Activated CD8-positive, alpha-beta memory T cell treated with anti-CD3 and anti-CD28 coated beads for 4 hours (primary cell): Measurements from ENCODE around the gene MMP12.

Source experiments
- DNase-seq, 2 donors: peaks; one replicate each; pipeline ENCODE4 v3.0.0-alpha.2; 2020; ENCODE audit warnings: low read depth in 2 of 2

The MMP12 gene

GRCh38 chr11:102850973-102851745 lies 23.6 kb downstream of the MMP12 start:
- no peak for DNase-seq

- no peak for DNase-seq
These were observed 25.5 kb downstream of the MMP12 start for GRCh38 chr11:102849311-102849710.

- DNase-seq = no peak
These were observed 28.5 kb downstream of the MMP12 start for GRCh38 chr11:102846292-102846691.

GRCh38 chr11:102843489-102843888 lies 31.3 kb downstream of the MMP12 start, which contains the start of gene MMP3:
Gene MMP3, minus strand, starts transcription at chr11:102843609. Its CDS starts 63 bp downstream, at chr11:102843546.
- no peak for DNase-seq

- no peak for DNase-seq
These were observed 31.9 kb downstream of the MMP12 start for GRCh38 chr11:102842930-102843329.

- DNase-seq = no peak
These were observed 34.8 kb downstream of the MMP12 start for GRCh38 chr11:102840018-102840417.

GRCh38 chr11:102837646-102838045 lies 37.1 kb downstream of the MMP12 start:
- no peak for DNase-seq

- no peak for DNase-seq
These were observed 37.6 kb downstream of the MMP12 start for GRCh38 chr11:102837156-102837555.

- no peak for DNase-seq
These were observed 38.4 kb downstream of the MMP12 start for GRCh38 chr11:102836290-102836875.

- no peak for DNase-seq
These were observed 41.1 kb downstream of the MMP12 start for GRCh38 chr11:102833731-102834130.

- no peak for DNase-seq
These were observed 42.2 kb downstream of the MMP12 start for GRCh38 chr11:102832612-102833011.

GRCh38 chr11:102831489-102832440 lies 43.0 kb downstream of the MMP12 start:
- no peak for DNase-seq

- DNase-seq = no peak
These were observed 43.7 kb downstream of the MMP12 start for GRCh38 chr11:102831128-102831488.

- no peak for DNase-seq
These were observed 44.6 kb downstream of the MMP12 start for GRCh38 chr11:102830001-102830727.

- DNase-seq = no peak
These were observed 45.3 kb downstream of the MMP12 start for GRCh38 chr11:102829316-102830000.

- DNase-seq = no peak
These were observed 50.2 kb downstream of the MMP12 start for GRCh38 chr11:102824556-102824955.

- no peak for DNase-seq
These were observed 55.3 kb downstream of the MMP12 start for GRCh38 chr11:102819491-102819890.

GRCh38 chr11:102813484-102813883 lies 61.3 kb downstream of the MMP12 start:
- no peak for DNase-seq
